Ovary (tissue), 9 donors: ENCODE data around the gene ISLR2. TPM values are rescaled to one million over a fixed set of nuclear protein-coding genes. Genes with fewer than 3 reads are reported as not detected.

Experiments
- DNase-seq, 5 donors: peaks; one replicate each; pipeline ENCODE4 v3.0.0-alpha.2; 2019 to 2020
- H3K27ac ChIP-seq, 2 donors: fragments of 200-600 bp; one replicate each; pipeline versions ENCODE4 v1.5.1 to v1.8.0; 2019 to 2022
- H3K27me3 ChIP-seq: fragments of 200-600 bp; one replicate; pipeline ENCODE4 v1.8.0; 2022
- H3K36me3 ChIP-seq: fragments of 200-600 bp; sonication (generic); one replicate; pipeline ENCODE4 v1.5.1; 2019
- H3K4me1 ChIP-seq: one replicate; pipeline ENCODE4 v1.8.1; 2013; ENCODE audit warnings: mild to moderate bottlenecking, moderate library complexity; ENCODE audit not compliant: insufficient read depth
- H3K4me3 ChIP-seq: fragments of 200-600 bp; sonication (generic); one replicate; pipeline ENCODE4 v1.5.1; 2017
- H3K9me3 ChIP-seq, 2 donors: fragments of 200-600 bp in 1 of 2; sonication (generic) in 1 of 2; one replicate each; pipeline versions ENCODE4 v1.5.1 to v1.8.1; 2013 to 2019; ENCODE audit warnings: mild to moderate bottlenecking in 1 of 2, moderate library complexity in 1 of 2
- EP300 ChIP-seq: sonication (generic); formaldehyde crosslinking; IDR thresholded peaks from one replicate; pipeline ENCODE4 v1.6.1; 2017; ENCODE audit warnings: antibody characterized with exemption
- POLR2A ChIP-seq: fragments of 450-650 bp; IDR thresholded peaks from one replicate; pipeline ENCODE4 v1.6.1; 2017; ENCODE audit warnings: antibody characterized with exemption, mild to moderate bottlenecking, moderate library complexity
- WGBS, 3 donors: extraction: QIAGEN DNeasy Blood & Tissue Kit in 1 of 3; methylation state at CpG; one replicate each; pipeline versions ENCODE4 v1.1.5 to v1.1.7; 2013 to 2017; 5-methylcytosine and 5-hydroxymethylcytosine counted together
- intact Hi-C, 4 donors: fragments of 100-400 bp; cut with DNase I; formaldehyde crosslinking; loops; one replicate each; pipeline versions ENCODE4 v1.11.0 to v1.15.1; 2022 to 2023
- polyA plus RNA-seq, 2 donors: library from polyadenylated mRNA; stranded (reverse); fragments of 200-250 nt in 1 of 2; fragments of 350-450 nt in 1 of 2; fragmentation: Illumina TruSeq in 1 of 2; extraction: RNeasy Lipid Tissue Mini Kit (QIAGEN cat#74804) in 1 of 2; gene quantifications; one replicate each; pipeline ENCODE4 v1.2.3, GENCODE V29; 2013 to 2014
- total RNA-seq, 7 donors: library from RNA; depleted of rRNA in 2 of 7; stranded (reverse); fragments of >200 nt in 2 of 7; fragmentation: NEBNext Ultra II Directional in 3 of 7; extraction: Animal tissue kit (Norgen Biotek cat#: 25700) in 3 of 7; gene quantifications; one replicate each; pipeline versions ENCODE4 v1.1.0 to v1.2.4, GENCODE V29; 2016 to 2023
- TF ChIP-seq, protein P1 (sequence below), 3 donors: fragments of 450-650 bp in 2 of 3; fragments of 200-600 bp in 1 of 3; IDR thresholded peaks; one replicate each; pipeline versions ENCODE4 v1.5.1 to v1.8.0; 2016 to 2022; ENCODE audit warnings: antibody characterized with exemption in 3 of 3, mild to moderate bottlenecking in 1 of 3
- donor health status: DM: no; HTN: no; CAD: no; lungs with moderate emphysema.
- donor health status: DM: no; HTN: no; CAD: no.
- donor health status: Bipolar disorder and iron deficiency.
- donor health status: DM: yes; HTN: yes; CAD: no.
- donor health status: DM: no; HTN: no; CAD: no.
- donor health status: DM: yes; HTN: yes; CAD: no.

ISLR2 gene
- total and polyA plus RNA-seq, 9 donors = 0.11 to 1.1 (median 0.38) TPM; not detected in 1

DNA sequence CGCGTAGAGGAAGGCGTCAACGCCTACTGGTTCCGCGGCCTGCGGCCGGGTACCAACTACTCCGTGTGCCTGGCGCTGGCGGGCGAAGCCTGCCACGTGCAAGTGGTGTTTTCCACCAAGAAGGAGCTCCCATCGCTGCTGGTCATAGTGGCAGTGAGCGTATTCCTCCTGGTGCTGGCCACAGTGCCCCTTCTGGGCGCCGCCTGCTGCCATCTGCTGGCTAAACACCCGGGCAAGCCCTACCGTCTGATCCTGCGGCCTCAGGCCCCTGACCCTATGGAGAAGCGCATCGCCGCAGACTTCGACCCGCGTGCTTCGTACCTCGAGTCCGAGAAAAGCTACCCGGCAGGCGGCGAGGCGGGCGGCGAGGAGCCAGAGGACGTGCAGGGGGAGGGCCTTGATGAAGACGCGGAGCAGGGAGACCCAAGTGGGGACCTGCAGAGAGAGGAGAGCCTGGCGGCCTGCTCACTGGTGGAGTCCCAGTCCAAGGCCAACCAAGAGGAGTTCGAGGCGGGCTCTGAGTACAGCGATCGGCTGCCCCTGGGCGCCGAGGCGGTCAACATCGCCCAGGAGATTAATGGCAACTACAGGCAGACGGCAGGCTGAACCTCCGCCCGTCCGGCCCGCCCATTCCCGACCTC lies 4.1 kb downstream of the ISLR2 start:
- Histone ChIP-seq H3K4me3 (no peak overlapping the region), H3K27ac (no peak overlapping the region), H3K27me3 (peaks cover 4% of the 10 kb centered on the region), H3K4me1 (peaks cover 9% of the 10 kb centered on the region), H3K36me3 (no peaks in the 10 kb centered on the region), H3K9me3 (peaks cover 0 to 7% of the 10 kb centered on the region in 2 donors)
- 57 to 73% (median 58%) methylated on average over 48 to 53 of the region's 53 CpGs for WGBS, 3 donors
- intact Hi-C loops = loop anchor here in 3 of 4 donors (5.0 kb wide), 2 partner anchors 38 to 83 kb away; partner anchors contain the start of gene ISLR (in 2 of the 3)
- TF ChIP-seq, protein P1, sequence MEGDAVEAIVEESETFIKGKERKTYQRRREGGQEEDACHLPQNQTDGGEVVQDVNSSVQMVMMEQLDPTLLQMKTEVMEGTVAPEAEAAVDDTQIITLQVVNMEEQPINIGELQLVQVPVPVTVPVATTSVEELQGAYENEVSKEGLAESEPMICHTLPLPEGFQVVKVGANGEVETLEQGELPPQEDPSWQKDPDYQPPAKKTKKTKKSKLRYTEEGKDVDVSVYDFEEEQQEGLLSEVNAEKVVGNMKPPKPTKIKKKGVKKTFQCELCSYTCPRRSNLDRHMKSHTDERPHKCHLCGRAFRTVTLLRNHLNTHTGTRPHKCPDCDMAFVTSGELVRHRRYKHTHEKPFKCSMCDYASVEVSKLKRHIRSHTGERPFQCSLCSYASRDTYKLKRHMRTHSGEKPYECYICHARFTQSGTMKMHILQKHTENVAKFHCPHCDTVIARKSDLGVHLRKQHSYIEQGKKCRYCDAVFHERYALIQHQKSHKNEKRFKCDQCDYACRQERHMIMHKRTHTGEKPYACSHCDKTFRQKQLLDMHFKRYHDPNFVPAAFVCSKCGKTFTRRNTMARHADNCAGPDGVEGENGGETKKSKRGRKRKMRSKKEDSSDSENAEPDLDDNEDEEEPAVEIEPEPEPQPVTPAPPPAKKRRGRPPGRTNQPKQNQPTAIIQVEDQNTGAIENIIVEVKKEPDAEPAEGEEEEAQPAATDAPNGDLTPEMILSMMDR (IDR thresholded peaks at IDR 0.05) = no peak
- no peak for TF ChIP-seq EP300
- TF ChIP-seq POLR2A = no peak
- DNase-seq = peak in 2 of 5 donors; percentile 23 to 36

DNA sequence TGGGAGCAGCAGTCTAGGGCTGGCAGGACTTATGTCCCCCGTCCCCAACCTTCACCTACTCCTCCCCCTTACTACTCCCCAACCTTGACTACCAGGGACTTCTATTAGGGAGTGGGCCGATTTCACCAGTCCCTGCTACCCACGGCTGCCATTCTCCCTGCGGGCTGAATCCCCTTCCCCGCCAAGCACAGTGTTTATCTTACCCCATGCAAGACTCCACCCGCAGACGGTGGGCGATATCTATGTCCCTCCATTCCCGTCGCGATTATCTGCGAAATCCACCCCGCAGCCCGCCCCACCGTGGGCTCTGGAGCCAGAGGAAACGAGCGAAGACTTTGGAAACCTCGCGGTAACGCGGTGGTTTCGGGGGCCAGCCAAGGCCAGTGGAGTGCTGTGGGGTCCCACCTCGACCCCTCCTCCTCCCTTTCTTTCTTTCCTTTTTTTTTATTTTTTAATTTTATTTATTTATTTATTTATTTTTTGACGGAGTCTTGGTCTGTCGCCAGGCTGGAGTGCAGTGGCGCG lies 4.7 kb downstream of the ISLR2 start:
- no peaks in the 10 kb centered on the region for H3K36me3 ChIP-seq
- peak in 1 of 5 donors; percentile 33 for DNase-seq
- intact Hi-C loops = loop anchor here in 1 of 4 donors (5.0 kb wide), 1 partner anchor 37 kb away; the partner anchor contains the start of gene ISLR
- TF ChIP-seq, protein P1 (IDR thresholded peaks at IDR 0.05) = no peak
- no peak for TF ChIP-seq EP300
- no peak for TF ChIP-seq POLR2A
- H3K4me1 ChIP-seq = peaks cover 8% of the 10 kb centered on the region
- H3K27ac ChIP-seq = no peak overlapping the region
- H3K4me3 ChIP-seq = no peak overlapping the region
- H3K27me3 ChIP-seq = peaks cover 4% of the 10 kb centered on the region
- H3K9me3 ChIP-seq = peaks cover 0 to 7% of the 10 kb centered on the region in 2 donors
- 65 to 70% (median 67%) methylated on average over 27 of the region's 27 CpGs for WGBS, 3 donors

DNA sequence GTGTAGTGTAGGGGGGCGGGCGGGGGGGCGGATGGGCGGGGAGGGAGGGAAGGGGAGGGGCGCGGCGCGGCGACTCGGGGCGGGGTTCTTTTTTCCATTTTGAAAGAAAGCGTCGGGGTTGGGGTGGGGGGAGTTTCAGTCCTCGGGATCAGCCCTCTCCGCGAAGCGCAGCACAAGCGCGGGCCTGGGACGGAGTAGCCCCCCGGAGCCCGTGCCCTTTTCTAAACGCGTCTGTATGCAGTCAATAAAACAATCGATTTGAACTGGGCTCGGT lies 6.1 kb downstream of the ISLR2 start:
- Histone ChIP-seq H3K36me3 (no peaks in the 10 kb centered on the region), H3K4me3 (peak overlapping the region; percentile 43), H3K4me1 (peaks cover 4% of the 10 kb centered on the region), H3K27me3 (peaks cover 4% of the 10 kb centered on the region), H3K27ac (peak overlapping the region; percentile 22 to 67), H3K9me3 (peaks cover 0 to 7% of the 10 kb centered on the region in 2 donors)
- TF ChIP-seq, protein P1 (IDR thresholded peaks at IDR 0.05) = no peak
- no peak for TF ChIP-seq POLR2A
- TF ChIP-seq EP300 = no peak
- 1 to 4% (median 3%) methylated on average over 15 to 26 of the region's 26 CpGs for WGBS, 3 donors
- intact Hi-C loops = loop anchor here in 1 of 4 donors (5.0 kb wide), 1 partner anchor 36 kb away; the partner anchor contains the start of gene ISLR
- peak in 1 of 5 donors; percentile 30 for DNase-seq

DNA sequence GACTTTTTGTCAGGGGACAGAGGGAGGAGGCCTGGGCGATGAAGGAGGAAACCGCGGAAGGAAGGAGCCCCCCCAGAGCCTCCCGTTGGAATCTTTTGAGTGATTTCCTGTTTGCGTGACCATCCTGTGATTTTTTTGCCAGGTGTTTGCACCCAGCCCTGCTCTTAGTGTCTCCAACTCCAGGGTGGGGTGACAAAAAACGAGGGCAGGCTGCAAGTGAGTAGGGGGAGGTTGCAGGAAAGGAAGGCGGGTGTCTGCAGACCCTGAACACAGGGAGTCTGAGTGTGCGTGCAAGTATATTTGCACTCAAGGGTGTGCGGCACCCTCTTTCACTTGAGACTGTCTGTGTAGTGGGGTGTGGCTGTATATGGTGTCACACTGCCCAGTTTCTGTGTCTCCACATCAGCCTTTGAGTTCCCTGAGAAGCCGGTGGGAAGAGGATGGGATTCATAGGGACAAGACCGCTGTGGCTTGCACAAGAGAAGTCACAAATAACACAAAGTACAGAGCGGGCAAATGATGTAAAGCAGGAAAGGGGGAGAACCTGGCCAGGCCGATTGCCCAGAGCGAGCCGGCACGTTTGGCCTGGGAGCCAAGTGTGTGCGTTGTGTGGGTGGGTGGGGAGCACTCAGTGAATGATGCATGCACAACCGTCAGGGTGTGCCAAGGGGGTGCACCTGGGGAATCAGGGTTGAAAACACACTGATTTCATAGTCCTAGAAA lies 6.6 kb downstream of the ISLR2 start:
- TF ChIP-seq, protein P1 (IDR thresholded peaks at IDR 0.05) = no peak
- TF ChIP-seq EP300 = no peak
- no peak for TF ChIP-seq POLR2A
- H3K9me3 ChIP-seq = peaks cover 0 to 7% of the 10 kb centered on the region in 2 donors
- DNase-seq = peak in 2 of 5 donors; percentile 15 to 33
- intact Hi-C loops = loop anchor here in 1 of 4 donors (5.0 kb wide), 1 partner anchor 35 kb away; the partner anchor contains the start of gene ISLR
- peaks cover 4% of the 10 kb centered on the region for H3K27me3 ChIP-seq
- H3K4me1 ChIP-seq = peaks cover 4% of the 10 kb centered on the region
- no peaks in the 10 kb centered on the region for H3K36me3 ChIP-seq
- 17 to 23% (median 19%) methylated on average over 18 of the region's 18 CpGs for WGBS, 3 donors
- peak overlapping the region in 1 of 2 donors; percentile 22 for H3K27ac ChIP-seq
- peak overlapping the region; percentile 43 for H3K4me3 ChIP-seq
